HG03571 (cell line): ENCODE data around the gene KIF5B.
"Not testable (repeated sequence)": the region's sequence is repeated elsewhere in the genome, so short reads cannot be mapped to it uniquely, and the experiment has no call there.

Experiments used
- ATAC-seq: cut with Tn5 transposase; IDR thresholded peaks from one replicate; pipeline ENCODE4 v1.9.1; 2021; ENCODE audit not compliant: unreplicated experiment

The KIF5B gene

GRCh38 chr10:32017044-32017443, 39.2 kb downstream of the KIF5B start:
- no peak for ATAC-seq

GRCh38 chr10:32015386-32015785, 40.8 kb downstream of the KIF5B start:
- no peak for ATAC-seq

GRCh38 chr10:32007026-32007425, 49.2 kb downstream of the KIF5B start:
- ATAC-seq, result no peak

GRCh38 chr10:32005050-32005449, 51.2 kb downstream of the KIF5B start:
- ATAC-seq, result peak; percentile 53

- no peak for ATAC-seq
Measured at GRCh38 chr10:32004161-32004591, 52.0 kb downstream of the KIF5B start.

GRCh38 chr10:32002531-32002930, 53.7 kb downstream of the KIF5B start:
- ATAC-seq, result no peak

- ATAC-seq, result no peak
Measured at GRCh38 chr10:32000937-32001336, 55.3 kb downstream of the KIF5B start.

GRCh38 chr10:31999836-32000235, 56.4 kb downstream of the KIF5B start:
- ATAC-seq, result no peak

GRCh38 chr10:31999070-31999660, 57.1 kb downstream of the KIF5B start:
- no peak for ATAC-seq

- no peak for ATAC-seq
Measured at GRCh38 chr10:31994926-31995325, 61.3 kb downstream of the KIF5B start.

- ATAC-seq, result no peak
Measured at GRCh38 chr10:31990937-31991336, 65.3 kb downstream of the KIF5B start.

- not testable (repeated sequence) for ATAC-seq
Measured at GRCh38 chr10:31987786-31988185, 68.4 kb downstream of the KIF5B start.

- no peak for ATAC-seq
Measured at GRCh38 chr10:31982111-31982510, 74.1 kb downstream of the KIF5B start.

- ATAC-seq, result no peak
Measured at GRCh38 chr10:31980471-31980870, 75.8 kb downstream of the KIF5B start.

GRCh38 chr10:31979071-31979470, 77.2 kb downstream of the KIF5B start:
- ATAC-seq, result not testable (repeated sequence)

GRCh38 chr10:31978156-31978483, 78.1 kb downstream of the KIF5B start:
- no peak for ATAC-seq

- ATAC-seq, result no peak
Measured at GRCh38 chr10:31977440-31978155, 78.6 kb downstream of the KIF5B start.

GRCh38 chr10:31975157-31975765, 81.0 kb downstream of the KIF5B start:
- ATAC-seq, result no peak

GRCh38 chr10:31974434-31975124, 81.6 kb downstream of the KIF5B start:
- ATAC-seq, result no peak

- no peak for ATAC-seq
Measured at GRCh38 chr10:31972519-31973041, 83.6 kb downstream of the KIF5B start.

GRCh38 chr10:31969847-31970246, 86.4 kb downstream of the KIF5B start:
- ATAC-seq, result not testable (repeated sequence)

GRCh38 chr10:31963589-31963980, 92.6 kb downstream of the KIF5B start:
- ATAC-seq, result no peak
